GM12875 (cell line): ENCODE measurements around the gene AIFM2.
"Not testable (repeated sequence)": the region's sequence is repeated elsewhere in the genome, so short reads cannot be mapped to it uniquely, and the experiment has no call there.

Experiments used
- H3K4me3 ChIP-seq: one replicate; pipeline ENCODE4 v1.5.1; 2011; ENCODE audit warnings: low read depth, low read length, control low read depth
- TF ChIP-seq, protein P1 (sequence below): IDR thresholded peaks from 2 replicates; pipeline ENCODE4 v1.5.1; 2011; ENCODE audit warnings: low read depth, mild to moderate bottlenecking, control low read depth, inconsistent platforms, low read length, moderate library complexity, borderline replicate concordance; ENCODE audit not compliant: insufficient read depth

Gene AIFM2

DNA sequence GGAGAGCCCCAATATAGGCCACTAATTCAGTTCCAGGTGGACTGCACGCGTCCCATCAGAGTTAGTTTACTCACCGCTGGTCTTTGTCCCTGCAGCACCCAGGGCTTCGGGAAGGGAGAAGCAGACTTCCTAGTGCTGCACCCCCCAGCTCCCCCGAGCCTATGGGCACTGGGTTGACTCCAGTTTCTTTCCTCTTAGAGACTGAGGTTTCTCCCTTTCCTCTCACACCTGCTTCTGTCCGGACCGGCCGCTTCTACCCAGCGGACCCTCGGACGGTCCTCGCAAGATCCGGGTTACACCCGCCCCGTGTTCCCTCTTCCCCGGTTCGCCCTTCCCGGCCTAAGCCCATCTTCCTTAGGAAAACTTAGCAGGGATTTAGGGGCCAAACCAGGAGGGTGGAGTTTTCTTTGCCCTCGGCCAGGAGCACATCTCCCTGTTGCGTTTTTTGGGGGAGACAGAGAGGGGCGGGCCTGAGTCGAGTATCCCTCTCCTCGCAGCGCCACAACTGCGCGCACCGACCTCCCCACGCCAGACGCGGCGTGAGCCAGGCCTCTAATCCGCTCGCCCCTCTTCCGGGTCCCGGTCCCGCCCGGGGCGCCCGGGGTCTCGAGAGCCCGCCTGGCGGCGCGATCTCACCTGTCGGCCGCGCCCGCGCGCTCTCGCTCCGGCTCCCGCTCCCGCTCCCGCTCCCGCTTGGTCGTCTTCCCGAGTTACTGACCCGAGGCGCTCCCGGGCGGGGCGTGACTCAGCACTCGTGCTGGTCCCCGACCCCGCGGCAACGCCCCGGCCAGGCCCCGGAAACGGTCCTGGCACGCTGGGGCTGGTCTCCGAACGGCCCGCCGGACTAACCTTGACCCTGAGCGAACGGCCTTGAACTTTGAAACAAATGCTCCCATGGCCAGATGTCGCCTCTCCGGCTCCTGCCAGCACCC is at the start of gene AIFM2:
AIFM2 (minus strand) TSS at position 728 of the 932 bp plus-strand sequence. CDS start 8,741 bp downstream, outside the sequence.
- TF ChIP-seq, protein P1, sequence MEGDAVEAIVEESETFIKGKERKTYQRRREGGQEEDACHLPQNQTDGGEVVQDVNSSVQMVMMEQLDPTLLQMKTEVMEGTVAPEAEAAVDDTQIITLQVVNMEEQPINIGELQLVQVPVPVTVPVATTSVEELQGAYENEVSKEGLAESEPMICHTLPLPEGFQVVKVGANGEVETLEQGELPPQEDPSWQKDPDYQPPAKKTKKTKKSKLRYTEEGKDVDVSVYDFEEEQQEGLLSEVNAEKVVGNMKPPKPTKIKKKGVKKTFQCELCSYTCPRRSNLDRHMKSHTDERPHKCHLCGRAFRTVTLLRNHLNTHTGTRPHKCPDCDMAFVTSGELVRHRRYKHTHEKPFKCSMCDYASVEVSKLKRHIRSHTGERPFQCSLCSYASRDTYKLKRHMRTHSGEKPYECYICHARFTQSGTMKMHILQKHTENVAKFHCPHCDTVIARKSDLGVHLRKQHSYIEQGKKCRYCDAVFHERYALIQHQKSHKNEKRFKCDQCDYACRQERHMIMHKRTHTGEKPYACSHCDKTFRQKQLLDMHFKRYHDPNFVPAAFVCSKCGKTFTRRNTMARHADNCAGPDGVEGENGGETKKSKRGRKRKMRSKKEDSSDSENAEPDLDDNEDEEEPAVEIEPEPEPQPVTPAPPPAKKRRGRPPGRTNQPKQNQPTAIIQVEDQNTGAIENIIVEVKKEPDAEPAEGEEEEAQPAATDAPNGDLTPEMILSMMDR = peak; percentile 14; the same call in 1 of the 2 replicates
- H3K4me3 ChIP-seq = peak within 1 kb of the TSS; percentile 89

DNA sequence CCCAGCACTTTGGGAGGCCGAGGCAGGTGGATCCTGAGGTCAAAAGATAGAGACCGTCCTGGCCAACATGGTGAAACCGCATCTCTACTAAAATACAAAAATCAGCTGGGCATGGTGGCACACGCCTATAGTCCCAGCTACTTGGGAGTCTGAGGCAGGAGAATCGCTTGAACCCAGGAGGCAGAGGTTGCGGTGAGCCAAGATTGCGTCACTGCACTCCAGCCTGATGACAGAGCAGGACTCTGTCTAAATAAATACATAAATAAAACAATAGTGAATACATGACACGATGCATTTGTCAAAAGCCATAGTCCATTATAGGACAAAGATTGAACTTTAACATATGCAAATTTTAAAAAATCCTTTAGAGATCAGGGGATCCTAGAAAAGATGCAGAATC is 46.6 kb upstream of the AIFM2 start:
- H3K4me3 ChIP-seq = not testable (repeated sequence)

DNA sequence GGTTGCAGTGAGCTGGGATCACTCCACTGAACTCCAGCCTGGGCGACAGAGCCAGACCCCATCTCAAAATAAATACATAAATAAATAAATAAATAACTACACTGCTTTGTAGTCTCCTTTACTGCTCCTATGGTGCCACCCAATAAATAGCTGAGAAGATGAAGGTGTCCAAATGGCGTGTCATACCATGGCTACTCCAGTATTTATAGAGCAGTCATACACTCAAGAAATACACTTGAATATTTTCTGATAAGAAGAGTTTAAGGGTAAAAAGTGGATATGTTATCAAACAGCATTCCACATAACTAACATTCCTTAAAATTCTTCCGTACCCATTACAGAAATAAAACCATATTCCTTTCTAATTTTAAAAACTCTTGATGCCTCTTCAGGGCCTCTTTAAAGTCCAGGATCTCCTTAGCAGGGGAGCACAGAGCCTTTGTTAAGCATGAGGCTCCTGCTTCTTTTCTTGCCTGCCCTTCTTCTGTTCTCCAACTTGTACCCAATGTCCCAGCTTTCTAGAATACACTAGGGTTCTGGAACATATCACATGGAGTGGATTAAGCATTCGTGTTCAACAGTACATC is 45.6 kb upstream of the AIFM2 start:
- no peak overlapping the region for H3K4me3 ChIP-seq
- TF ChIP-seq, protein P1 = no peak

GRCh38 chr10:70176441-70176840 is 43.8 kb upstream of the AIFM2 start:
- no peak overlapping the region for H3K4me3 ChIP-seq
- TF ChIP-seq, protein P1 = no peak

GRCh38 chr10:70175516-70175915 is 42.9 kb upstream of the AIFM2 start:
- no peak overlapping the region for H3K4me3 ChIP-seq
- TF ChIP-seq, protein P1 = no peak

GRCh38 chr10:70174058-70174741 is 41.6 kb upstream of the AIFM2 start:
- TF ChIP-seq, protein P1 = no peak
- no peak overlapping the region for H3K4me3 ChIP-seq

GRCh38 chr10:70169649-70170364 is 37.2 kb upstream of the AIFM2 start:
- peak overlapping the region; percentile 88 for H3K4me3 ChIP-seq
- TF ChIP-seq, protein P1 = no peak
